Transverse colon (tissue), 4 donors: ENCODE data around the gene B4GALNT2. TPM values are rescaled to one million over a fixed set of nuclear protein-coding genes. Genes with fewer than 3 reads are reported as not detected.

Source experiments
- DNase-seq: peaks from one replicate; pipeline ENCODE4 v3.0.0-alpha.2; 2019
- H3K27ac ChIP-seq, 4 donors: fragments of 200-600 bp; sonication (generic); 2 replicates each; pipeline ENCODE4 v1.5.1; 2016 to 2018; ENCODE audit warnings: inconsistent platforms in 4 of 4
- H3K27me3 ChIP-seq: fragments of 200-600 bp; sonication (generic); 2 replicates; pipeline ENCODE4 v1.5.1; 2017; ENCODE audit warnings: inconsistent platforms
- H3K36me3 ChIP-seq, 4 donors: fragments of 200-600 bp; sonication (generic); 2 replicates each; pipeline ENCODE4 v1.5.1; 2017 to 2019; ENCODE audit warnings: inconsistent platforms in 4 of 4
- H3K4me1 ChIP-seq, 4 donors: fragments of 200-600 bp; sonication (generic); 2 replicates each; pipeline ENCODE4 v1.5.1; 2017 to 2020; ENCODE audit warnings: inconsistent platforms in 4 of 4
- H3K4me3 ChIP-seq, 4 donors: fragments of 200-600 bp; sonication (generic); 1 replicate in 1 of 4; 2 replicates in 3 of 4; pipeline versions ENCODE4 v1.5.1 to v1.6.1; 2017 to 2019; ENCODE audit warnings: inconsistent platforms in 4 of 4
- H3K9me3 ChIP-seq, 2 donors: fragments of 200-600 bp; sonication (generic); 2 replicates each; pipeline ENCODE4 v1.5.1; 2017 to 2019; ENCODE audit warnings: inconsistent platforms in 2 of 2
- CTCF ChIP-seq, 5 experiments: fragments of 200-600 bp in 3 of 5; fragments of 450-650 bp in 2 of 5; sonication (generic) in 3 of 5; IDR thresholded peaks; 1 replicate in 2 of 5; 2 replicates in 3 of 5; pipeline ENCODE4 v1.5.1; 2016 to 2017; ENCODE audit warnings: antibody characterized with exemption in 5 of 5, inconsistent platforms in 3 of 5, mild to moderate bottlenecking in 2 of 5, moderate library complexity in 1 of 5
- EP300 ChIP-seq: sonication (generic); formaldehyde crosslinking; IDR thresholded peaks from one replicate; pipeline ENCODE4 v1.6.1; 2017; ENCODE audit warnings: antibody characterized with exemption, low read depth
- POLR2A ChIP-seq: fragments of 450-650 bp; IDR thresholded peaks from one replicate; pipeline ENCODE4 v1.6.1; 2016; ENCODE audit warnings: antibody characterized with exemption, mild to moderate bottlenecking, moderate library complexity
- POLR2AphosphoS5 ChIP-seq, 3 donors: sonication (generic); formaldehyde crosslinking; IDR thresholded peaks; one replicate each; pipeline ENCODE4 v1.6.1; 2016; ENCODE audit warnings: antibody characterized with exemption in 3 of 3
- WGBS, 2 donors: methylation state at CpG; one replicate each; pipeline ENCODE4 v1.1.5; 2018; ENCODE audit warnings: low coverage in 1 of 2; 5-methylcytosine and 5-hydroxymethylcytosine counted together
- in situ Hi-C, 4 donors: fragments of 200-750 bp; cut with MboI; loops; one replicate each; pipeline versions ENCODE4 v1.15.0 to v1.15.1; 2017; ENCODE audit warnings: low sequenced_read_pairs in 3 of 4, low pct_ligation_motif_present in 1 of 4, low pct_unique_long_range_greater_than_20kb in 1 of 4
- intact Hi-C: fragments of 100-400 bp; cut with DNase I; formaldehyde crosslinking; loops from one replicate; pipeline ENCODE4 v1.15.1; 2023; ENCODE audit warnings: low total_unique reads
- total RNA-seq, 4 donors: library from RNA; depleted of rRNA; stranded (reverse); fragments of >200 nt; gene quantifications; one replicate each; pipeline ENCODE4 v1.1.0, GENCODE V29; 2016

The B4GALNT2 gene
- total RNA-seq, 4 donors from 2014 or later = 19.8 to 75.9 (median 47.3) TPM

DNA sequence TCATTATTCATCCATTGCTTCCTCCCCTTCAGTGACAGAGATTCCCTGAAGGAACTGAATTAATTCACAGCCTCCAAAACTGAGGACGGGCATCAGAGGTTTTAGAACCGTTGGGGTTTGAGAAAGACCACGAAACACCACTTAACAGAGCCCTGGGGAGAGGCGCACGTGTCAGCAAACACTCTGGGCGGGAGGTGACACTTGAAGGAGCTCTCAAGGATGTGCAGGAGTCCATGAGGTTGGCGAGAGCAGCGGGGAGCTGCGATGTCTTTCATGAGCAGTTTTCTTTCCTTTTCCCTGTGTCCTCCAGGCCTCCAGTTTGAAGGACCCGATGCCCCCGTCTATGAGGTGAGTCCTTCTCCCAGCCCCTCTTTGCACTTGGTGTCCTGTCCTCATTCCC is 23.7 kb downstream of the B4GALNT2 start:
- TF ChIP-seq POLR2A (no peak), POLR2AphosphoS5 (IDR thresholded peaks at IDR 0.05) (no peak), EP300 (no peak), CTCF (IDR thresholded peaks at IDR 0.05) (no peak)
- intact Hi-C loops (no loop called here), in situ Hi-C loops (no loop called here)
- Histone ChIP-seq H3K4me1 (no peaks in the 10 kb centered on the region), H3K27ac (no peak overlapping the region), H3K36me3 (no peaks in the 10 kb centered on the region), H3K4me3 (no peak overlapping the region), H3K27me3 (peaks cover 20% of the 10 kb centered on the region), H3K9me3 (no peaks in the 10 kb centered on the region)
- 78 to 88% methylated on average over 3 to 11 of the region's 11 CpGs for WGBS, 2 donors
- no peak for DNase-seq

DNA sequence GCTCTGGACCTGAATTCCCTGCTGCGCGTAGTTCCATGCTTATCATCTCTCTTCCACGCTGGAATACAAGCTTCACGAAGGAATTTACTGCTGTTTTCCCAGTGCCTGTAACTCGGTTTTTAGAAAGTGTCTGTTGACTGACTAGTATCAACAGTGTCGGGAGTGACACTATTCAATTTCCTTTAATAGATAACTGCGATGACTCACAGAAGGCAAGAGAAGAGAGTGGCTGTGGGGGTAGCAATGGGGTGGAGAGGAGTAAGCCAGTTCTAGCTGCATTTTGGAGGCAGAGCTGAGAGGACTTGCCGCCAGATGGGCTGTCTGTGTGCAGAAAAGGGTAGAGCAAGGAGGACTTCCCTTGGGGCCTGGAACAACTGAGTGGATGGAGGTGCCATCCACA is 25.2 kb downstream of the B4GALNT2 start:
- Histone ChIP-seq H3K4me3 (no peak overlapping the region), H3K4me1 (no peaks in the 10 kb centered on the region), H3K27ac (no peak overlapping the region), H3K9me3 (no peaks in the 10 kb centered on the region), H3K27me3 (peaks cover 20% of the 10 kb centered on the region), H3K36me3 (no peaks in the 10 kb centered on the region)
- in situ Hi-C loops = no loop called here
- intact Hi-C loops = no loop called here
- no peak for DNase-seq
- TF ChIP-seq EP300 (no peak), POLR2A (no peak), POLR2AphosphoS5 (IDR thresholded peaks at IDR 0.05) (no peak), CTCF (IDR thresholded peaks at IDR 0.05) (no peak)
- 81 to 83% methylated on average over 8 of the region's 8 CpGs for WGBS, 2 donors

GRCh38 chr17:49162866-49163265 is 30.3 kb downstream of the B4GALNT2 start:
- 68 to 70% methylated on average over 2 to 4 of the region's 4 CpGs for WGBS, 2 donors
- TF ChIP-seq POLR2AphosphoS5 (IDR thresholded peaks at IDR 0.05) (no peak), POLR2A (no peak), CTCF (IDR thresholded peaks at IDR 0.05) (no peak), EP300 (no peak)
- Histone ChIP-seq H3K4me3 (no peak overlapping the region), H3K27me3 (peaks cover 8% of the 10 kb centered on the region), H3K36me3 (no peaks in the 10 kb centered on the region), H3K27ac (no peak overlapping the region), H3K4me1 (no peaks in the 10 kb centered on the region), H3K9me3 (no peaks in the 10 kb centered on the region)
- in situ Hi-C loops = no loop called here
- no peak for DNase-seq
- intact Hi-C loops = loop anchor here (10.0 kb wide), 1 partner anchor 52 kb away; the partner anchor contains the start of genes ABI3 and GNGT2

- Histone ChIP-seq H3K36me3 (no peaks in the 10 kb centered on the region), H3K4me3 (no peak overlapping the region), H3K9me3 (no peaks in the 10 kb centered on the region), H3K27me3 (peaks cover 21% of the 10 kb centered on the region), H3K27ac (no peak overlapping the region), H3K4me1 (no peaks in the 10 kb centered on the region)
- WGBS, 2 donors = 79 to 84% methylated on average over 2 of the region's 2 CpGs
- in situ Hi-C loops (no loop called here), intact Hi-C loops (loop anchor here (10.0 kb wide), 1 partner anchor 50 kb away; the partner anchor contains the start of genes ABI3 and GNGT2)
- TF ChIP-seq POLR2AphosphoS5 (IDR thresholded peaks at IDR 0.05) (no peak), EP300 (no peak), POLR2A (no peak), CTCF (IDR thresholded peaks at IDR 0.05) (no peak)
- no peak for DNase-seq
These were observed 32.6 kb downstream of the B4GALNT2 start for GRCh38 chr17:49165143-49165542.
